Activated CD8-positive, alpha-beta T cell treated with anti-CD3 and anti-CD28 coated beads for 36 hours (primary cell): ENCODE data around the gene TSC2. TPM values are rescaled to one million over a fixed set of nuclear protein-coding genes. Genes with fewer than 3 reads are reported as not detected.
A peak's percentile ranks its signal among the peaks of the same experiment; 100 is the strongest.

Source experiments
- ATAC-seq: fragments of 200-7000 bp; cut with Tn5 transposase; one replicate; pipeline ENCODE4 v1.10.0; 2021; ENCODE audit warnings: mild to moderate bottlenecking, moderate library complexity
- CTCF ChIA-PET: fragments of 350-600 bp; sonication (Branson Sonifier 250); formaldehyde crosslinking; loops from one replicate; lab custom pipeline; 2021; ENCODE audit warnings: antibody characterized with exemption; lab: Charles Lee
- POLR2A ChIA-PET: fragments of 350-600 bp; sonication (Branson Sonifier 250); formaldehyde crosslinking; loops from one replicate; lab custom pipeline; 2021; ENCODE audit warnings: antibody characterized with exemption; lab: Charles Lee
- DNase-seq: peaks from one replicate; pipeline ENCODE4 v3.0.0-alpha.2; 2020
- H3K27ac Mint-ChIP-seq: one replicate; pipeline ENCODE4 v1.8.0; 2021; ENCODE audit warnings: mild to moderate bottlenecking, mixed read lengths
- H3K27me3 Mint-ChIP-seq: one replicate; pipeline ENCODE4 v1.8.0; 2021; ENCODE audit warnings: mixed read lengths
- H3K36me3 Mint-ChIP-seq: one replicate; pipeline ENCODE4 v1.8.0; 2021; ENCODE audit warnings: low read depth, mixed read lengths
- H3K4me1 Mint-ChIP-seq: one replicate; pipeline ENCODE4 v1.8.0; 2021; ENCODE audit warnings: low read depth, mixed read lengths
- H3K4me3 Mint-ChIP-seq: one replicate; pipeline ENCODE4 v1.8.0; 2021; ENCODE audit warnings: mild to moderate bottlenecking, moderate library complexity, mixed read lengths
- H3K9me3 Mint-ChIP-seq: one replicate; pipeline ENCODE4 v1.8.0; 2021; ENCODE audit warnings: mixed read lengths
- intact Hi-C: fragments of 100-400 bp; cut with micrococcal nuclease; formaldehyde crosslinking; loops from one replicate; pipeline ENCODE4 v1.10.0; 2022
- total RNA-seq, 2 experiments: library from RNA; stranded (reverse); gene quantifications; one replicate each; pipeline ENCODE4 v1.2.3, GENCODE V29; 2021
- TF ChIP-seq, protein P1 (sequence below): fragments of 200-600 bp; IDR thresholded peaks from one replicate; pipeline ENCODE4 v1.8.0; 2022; ENCODE audit warnings: antibody characterized with exemption, mild to moderate bottlenecking

Gene TSC2
- total RNA-seq, 2 experiments from 2014 or later, result 54.4 to 57.3 TPM

DNA sequence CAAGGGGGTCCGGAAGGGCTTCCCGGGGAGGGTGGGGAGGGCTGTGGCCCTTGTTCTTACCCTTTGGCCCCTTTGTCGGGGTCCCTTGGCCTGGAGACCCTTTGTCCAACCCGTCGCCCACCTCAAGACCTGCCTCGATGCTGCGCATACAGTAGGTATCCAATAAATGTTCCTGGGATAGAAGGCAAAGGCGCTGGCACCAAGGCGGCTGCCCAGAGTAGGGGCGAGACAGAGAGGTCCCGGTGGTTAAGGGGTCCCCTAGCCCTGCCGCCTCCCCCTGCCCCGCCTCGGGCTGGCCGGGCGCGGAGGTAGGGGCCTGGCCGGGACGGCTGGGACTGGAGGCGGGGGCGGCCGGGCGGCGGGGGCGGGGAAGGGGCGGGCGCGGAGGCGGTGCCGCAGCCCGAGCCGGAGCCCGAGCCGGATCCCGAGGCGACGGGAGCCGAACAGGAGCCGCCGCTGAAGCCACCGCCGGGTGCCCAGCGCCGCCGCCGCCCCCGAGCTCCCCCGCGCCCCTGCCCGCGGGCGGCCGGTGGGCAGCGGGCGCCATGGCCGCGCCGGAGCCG is 21.2 kb upstream of the TSC2 start, which contains the start of gene NHERF2:
Gene NHERF2 (plus strand): TSS at position 442 of the 563 bp plus-strand sequence. CDS start 104 bp downstream, at position 546.
- H3K4me3 Mint-ChIP-seq, result peak within 1 kb of the TSS; percentile 60
- intact Hi-C loops, result no loop called here
- TF ChIP-seq, protein P1, sequence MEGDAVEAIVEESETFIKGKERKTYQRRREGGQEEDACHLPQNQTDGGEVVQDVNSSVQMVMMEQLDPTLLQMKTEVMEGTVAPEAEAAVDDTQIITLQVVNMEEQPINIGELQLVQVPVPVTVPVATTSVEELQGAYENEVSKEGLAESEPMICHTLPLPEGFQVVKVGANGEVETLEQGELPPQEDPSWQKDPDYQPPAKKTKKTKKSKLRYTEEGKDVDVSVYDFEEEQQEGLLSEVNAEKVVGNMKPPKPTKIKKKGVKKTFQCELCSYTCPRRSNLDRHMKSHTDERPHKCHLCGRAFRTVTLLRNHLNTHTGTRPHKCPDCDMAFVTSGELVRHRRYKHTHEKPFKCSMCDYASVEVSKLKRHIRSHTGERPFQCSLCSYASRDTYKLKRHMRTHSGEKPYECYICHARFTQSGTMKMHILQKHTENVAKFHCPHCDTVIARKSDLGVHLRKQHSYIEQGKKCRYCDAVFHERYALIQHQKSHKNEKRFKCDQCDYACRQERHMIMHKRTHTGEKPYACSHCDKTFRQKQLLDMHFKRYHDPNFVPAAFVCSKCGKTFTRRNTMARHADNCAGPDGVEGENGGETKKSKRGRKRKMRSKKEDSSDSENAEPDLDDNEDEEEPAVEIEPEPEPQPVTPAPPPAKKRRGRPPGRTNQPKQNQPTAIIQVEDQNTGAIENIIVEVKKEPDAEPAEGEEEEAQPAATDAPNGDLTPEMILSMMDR, result no peak
- no peak within 1 kb of the TSS for H3K27ac Mint-ChIP-seq
- ATAC-seq, result no peak
- ChIA-PET POLR2A (interaction anchor here (1.4 to 1.5 kb wide), 2 partner anchors 126 to 128 kb away, joined by 6 to 8 read pairs; partner anchors contain the start of gene TRAF7), CTCF (interaction anchor here (1.6 to 2.4 kb wide), 2 partner anchors 10 to 114 kb away, joined by 5 to 11 read pairs; no protein-coding TSS in a partner anchor)
- DNase-seq, result no peak
- H3K4me1 Mint-ChIP-seq, result peaks cover 18% of the 10 kb centered on the region
- peaks cover 17% of the 10 kb centered on the region for H3K27me3 Mint-ChIP-seq
- no peaks in the 10 kb centered on the region for H3K9me3 Mint-ChIP-seq
- peaks cover 3% of the 10 kb centered on the region for H3K36me3 Mint-ChIP-seq

DNA sequence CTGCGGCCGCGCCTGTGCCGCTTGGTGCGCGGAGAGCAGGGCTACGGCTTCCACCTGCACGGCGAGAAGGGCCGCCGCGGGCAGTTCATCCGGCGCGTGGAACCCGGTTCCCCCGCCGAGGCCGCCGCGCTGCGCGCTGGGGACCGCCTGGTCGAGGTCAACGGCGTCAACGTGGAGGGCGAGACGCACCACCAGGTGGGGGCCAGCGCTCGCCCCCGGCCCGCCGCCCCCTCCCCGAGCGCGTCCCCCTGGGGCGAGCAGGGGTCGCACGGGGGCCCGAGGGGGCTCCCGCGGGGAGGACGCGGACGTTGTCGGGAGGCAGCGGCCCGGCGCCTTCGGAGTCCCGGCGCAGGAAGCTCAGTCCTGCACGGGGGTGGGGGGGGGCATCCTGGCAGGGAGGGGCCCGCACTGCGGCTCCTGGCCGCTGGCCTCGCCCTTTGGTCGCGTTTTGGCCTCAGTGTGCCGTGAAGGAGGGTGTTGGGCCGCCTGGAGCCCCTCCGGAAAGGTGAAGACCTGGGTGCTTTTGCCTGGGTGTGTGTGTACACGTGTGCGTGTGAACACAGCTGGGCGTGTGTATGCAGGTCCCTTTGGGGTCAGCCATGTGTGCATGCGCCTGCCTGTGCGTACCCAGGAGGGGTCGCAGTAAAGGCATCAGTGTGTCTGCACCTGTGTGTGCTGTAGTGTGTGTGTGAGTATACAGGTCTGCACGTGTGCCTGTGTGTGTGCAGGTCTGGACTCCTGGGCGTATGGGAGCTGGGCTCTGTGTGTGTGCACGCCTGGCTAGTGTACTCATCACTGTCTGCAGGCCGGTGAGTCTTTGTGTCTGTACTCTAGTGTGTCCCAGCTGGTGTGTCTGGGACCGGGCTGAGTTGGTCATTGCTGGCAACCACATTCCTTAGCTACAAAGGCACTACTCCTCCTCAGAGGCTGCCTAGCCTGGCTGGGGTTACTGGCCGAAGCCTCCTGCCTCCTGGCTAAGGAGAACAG is 20.5 kb upstream of the TSC2 start:
- CTCF ChIA-PET, result interaction anchor here (1.0 to 2.4 kb wide), 2 partner anchors 14 to 113 kb away, joined by 3 to 11 read pairs; no protein-coding TSS in a partner anchor
- Mint-ChIP-seq H3K9me3 (no peaks in the 10 kb centered on the region), H3K27me3 (peaks cover 14% of the 10 kb centered on the region), H3K4me1 (peaks cover 18% of the 10 kb centered on the region), H3K4me3 (peak overlapping the region; percentile 60), H3K36me3 (peaks cover 2% of the 10 kb centered on the region), H3K27ac (no peak overlapping the region)
- POLR2A ChIA-PET, result interaction anchor here (1.3 to 1.5 kb wide), 4 partner anchors 18 to 128 kb away, joined by 4 to 8 read pairs (median 6); partner anchors contain the start of genes NTHL1, TRAF7 and TSC2
- intact Hi-C loops, result no loop called here
- ATAC-seq (no peak), DNase-seq (no peak)
- TF ChIP-seq, protein P1, result peak; percentile 10

DNA sequence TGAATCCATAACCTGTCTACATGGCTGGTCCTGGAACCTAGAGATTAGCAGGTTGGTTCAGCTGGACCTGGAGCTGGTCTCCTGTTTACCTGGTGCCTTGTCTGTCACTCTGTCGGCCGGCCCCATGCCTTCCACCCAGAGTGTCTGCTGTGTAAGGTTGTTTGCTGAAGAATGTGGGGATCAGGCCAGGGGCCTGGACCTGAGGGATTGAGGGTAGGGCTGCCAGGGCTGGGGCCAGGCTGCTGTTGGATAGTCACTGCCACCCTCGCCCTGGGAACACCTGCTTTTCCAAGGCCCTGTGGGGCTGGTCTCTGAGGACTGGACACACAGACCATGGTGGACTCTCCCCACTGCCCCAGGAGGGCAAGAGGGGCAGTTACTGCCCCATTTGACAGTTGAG is 19.6 kb upstream of the TSC2 start:
- TF ChIP-seq, protein P1, result no peak
- ChIA-PET POLR2A (interaction anchor here (1.3 to 1.5 kb wide), 4 partner anchors 18 to 127 kb away, joined by 4 to 8 read pairs (median 6); partner anchors contain the start of genes NTHL1, TRAF7 and TSC2), CTCF (interaction anchor here (1.0 to 2.4 kb wide), 2 partner anchors 14 to 112 kb away, joined by 3 to 11 read pairs; no protein-coding TSS in a partner anchor)
- H3K36me3 Mint-ChIP-seq, result no peaks in the 10 kb centered on the region
- ATAC-seq (no peak), DNase-seq (no peak)
- peaks cover 11% of the 10 kb centered on the region for H3K27me3 Mint-ChIP-seq
- intact Hi-C loops, result no loop called here
- no peak overlapping the region for H3K27ac Mint-ChIP-seq
- peak overlapping the region; percentile 60 for H3K4me3 Mint-ChIP-seq
- peaks cover 13% of the 10 kb centered on the region for H3K4me1 Mint-ChIP-seq
- H3K9me3 Mint-ChIP-seq, result no peaks in the 10 kb centered on the region

DNA sequence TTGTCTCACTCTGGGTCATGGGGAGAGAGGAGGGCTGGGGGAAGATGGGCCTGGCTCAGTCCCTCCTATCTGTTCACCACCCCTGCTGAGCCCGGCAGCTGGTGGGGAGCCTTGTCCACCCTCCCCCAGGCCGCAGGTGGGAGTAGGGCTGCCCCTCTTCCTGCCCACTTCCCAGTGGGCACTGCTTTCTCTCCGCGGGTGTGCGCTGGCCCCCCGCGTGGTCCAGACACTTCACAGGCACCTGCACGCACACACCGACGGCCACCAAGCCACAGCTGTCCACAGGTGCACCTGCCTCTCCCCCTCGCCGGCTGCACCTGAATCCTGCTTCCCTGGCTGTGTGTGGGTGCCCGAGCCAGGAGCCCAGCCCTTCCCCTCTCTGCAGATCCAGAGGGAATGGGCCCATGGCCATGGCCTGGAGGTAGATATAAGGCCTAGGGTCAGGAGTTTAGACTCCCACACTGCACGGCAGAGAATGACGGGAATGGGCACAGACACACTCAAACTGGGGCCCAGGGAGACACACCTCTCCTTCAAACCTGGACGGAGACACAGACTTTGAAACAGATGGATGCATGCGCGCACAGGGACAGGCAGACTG is 19.1 kb upstream of the TSC2 start:
- no peaks in the 10 kb centered on the region for H3K36me3 Mint-ChIP-seq
- H3K27me3 Mint-ChIP-seq, result peaks cover 11% of the 10 kb centered on the region
- H3K27ac Mint-ChIP-seq, result no peak overlapping the region
- ATAC-seq (no peak), DNase-seq (no peak)
- H3K4me3 Mint-ChIP-seq, result no peak overlapping the region
- POLR2A ChIA-PET, result no interaction called here
- intact Hi-C loops, result no loop called here
- peaks cover 11% of the 10 kb centered on the region for H3K4me1 Mint-ChIP-seq
- TF ChIP-seq, protein P1, result no peak
- no peaks in the 10 kb centered on the region for H3K9me3 Mint-ChIP-seq
- CTCF ChIA-PET, result no interaction called here
